GM20000 (cell line): ENCODE data around the gene KCNIP4.

ENCODE experiments used
- DNase-seq: peaks from one replicate; pipeline ENCODE4 v3.0.0; 2012; ENCODE audit warnings: low spot score
- TF ChIP-seq, protein P1 (sequence below): IDR thresholded peaks from 2 replicates; pipeline ENCODE4 v1.5.1; 2012; ENCODE audit warnings: mild to moderate bottlenecking, control low read depth; ENCODE audit errors: extremely low read depth, missing control alignments

Gene KCNIP4

DNA sequence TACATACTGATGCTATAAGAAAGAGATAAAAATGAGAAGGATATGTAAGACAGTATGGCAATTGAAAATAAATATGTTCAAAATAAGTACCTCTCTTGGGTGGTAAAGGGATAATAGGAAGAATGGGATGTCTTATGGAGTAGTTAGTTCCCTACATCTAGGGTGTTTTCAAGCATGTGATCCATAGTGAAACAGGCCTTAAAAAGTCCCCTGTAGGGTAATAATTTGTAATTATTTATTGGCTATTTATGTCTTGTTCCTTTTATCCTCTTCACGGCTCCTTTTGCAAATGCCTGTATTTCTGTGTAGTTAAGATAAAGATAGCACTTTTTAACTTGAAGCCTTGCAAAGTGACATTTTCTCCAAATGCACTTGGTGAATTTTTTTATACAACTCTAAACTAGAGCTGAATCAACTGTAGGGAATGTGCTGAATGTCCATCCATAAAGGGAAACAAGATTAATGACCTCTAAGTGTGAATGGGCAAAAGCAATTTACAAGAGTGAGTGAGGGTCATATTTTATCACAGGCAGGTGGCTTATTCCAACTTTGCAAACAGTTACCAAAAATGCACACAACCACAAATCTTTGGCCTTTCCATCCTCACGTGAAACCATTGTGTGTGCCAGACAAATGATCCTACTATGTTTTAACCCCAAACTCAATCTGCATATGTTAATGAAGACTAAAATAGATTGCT is 299.0 kb downstream of the KCNIP4 start:
- no peak for DNase-seq
- TF ChIP-seq, protein P1, sequence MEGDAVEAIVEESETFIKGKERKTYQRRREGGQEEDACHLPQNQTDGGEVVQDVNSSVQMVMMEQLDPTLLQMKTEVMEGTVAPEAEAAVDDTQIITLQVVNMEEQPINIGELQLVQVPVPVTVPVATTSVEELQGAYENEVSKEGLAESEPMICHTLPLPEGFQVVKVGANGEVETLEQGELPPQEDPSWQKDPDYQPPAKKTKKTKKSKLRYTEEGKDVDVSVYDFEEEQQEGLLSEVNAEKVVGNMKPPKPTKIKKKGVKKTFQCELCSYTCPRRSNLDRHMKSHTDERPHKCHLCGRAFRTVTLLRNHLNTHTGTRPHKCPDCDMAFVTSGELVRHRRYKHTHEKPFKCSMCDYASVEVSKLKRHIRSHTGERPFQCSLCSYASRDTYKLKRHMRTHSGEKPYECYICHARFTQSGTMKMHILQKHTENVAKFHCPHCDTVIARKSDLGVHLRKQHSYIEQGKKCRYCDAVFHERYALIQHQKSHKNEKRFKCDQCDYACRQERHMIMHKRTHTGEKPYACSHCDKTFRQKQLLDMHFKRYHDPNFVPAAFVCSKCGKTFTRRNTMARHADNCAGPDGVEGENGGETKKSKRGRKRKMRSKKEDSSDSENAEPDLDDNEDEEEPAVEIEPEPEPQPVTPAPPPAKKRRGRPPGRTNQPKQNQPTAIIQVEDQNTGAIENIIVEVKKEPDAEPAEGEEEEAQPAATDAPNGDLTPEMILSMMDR, result no peak

DNA sequence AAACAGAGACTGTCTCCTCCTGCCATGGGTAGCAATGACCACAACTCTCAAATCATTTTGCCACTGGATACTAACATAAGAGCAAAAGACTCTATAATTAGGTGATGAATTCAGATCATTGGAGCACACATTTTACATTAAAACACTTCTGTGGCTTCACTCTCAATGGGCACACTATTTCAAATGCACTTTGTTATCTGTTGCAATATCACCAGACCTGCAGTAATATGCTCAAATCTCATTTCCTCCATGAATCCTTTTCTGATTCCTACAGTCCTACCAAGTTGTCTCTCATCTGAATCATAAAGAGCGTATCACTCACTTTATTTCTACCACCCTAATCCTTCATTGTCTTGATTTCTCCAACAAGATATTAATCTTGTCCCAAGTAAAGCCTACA is 302.8 kb downstream of the KCNIP4 start:
- TF ChIP-seq, protein P1, result no peak

DNA sequence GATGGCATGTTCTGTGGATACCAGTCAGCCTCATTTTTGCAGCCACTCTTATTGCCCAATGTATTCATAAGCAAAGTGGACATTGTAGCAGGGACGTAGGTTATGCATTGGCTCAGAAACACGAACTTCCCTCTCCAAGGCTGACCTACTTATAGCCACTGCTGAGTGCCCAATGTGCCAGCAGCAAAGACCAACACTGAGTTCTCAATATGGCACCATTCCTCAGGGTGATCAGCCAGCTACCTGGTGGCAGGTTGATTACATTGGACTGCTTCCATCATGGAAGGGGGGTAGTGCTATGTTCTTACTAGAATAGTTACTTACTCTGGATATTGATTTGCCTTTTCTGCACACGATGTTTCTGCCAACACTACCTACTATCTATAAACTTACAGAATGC is 306.9 kb downstream of the KCNIP4 start:
- TF ChIP-seq, protein P1, result no peak

More for the DNA sequence above, 302.8 kb downstream of the KCNIP4 start:
- no peak for DNase-seq

DNA sequence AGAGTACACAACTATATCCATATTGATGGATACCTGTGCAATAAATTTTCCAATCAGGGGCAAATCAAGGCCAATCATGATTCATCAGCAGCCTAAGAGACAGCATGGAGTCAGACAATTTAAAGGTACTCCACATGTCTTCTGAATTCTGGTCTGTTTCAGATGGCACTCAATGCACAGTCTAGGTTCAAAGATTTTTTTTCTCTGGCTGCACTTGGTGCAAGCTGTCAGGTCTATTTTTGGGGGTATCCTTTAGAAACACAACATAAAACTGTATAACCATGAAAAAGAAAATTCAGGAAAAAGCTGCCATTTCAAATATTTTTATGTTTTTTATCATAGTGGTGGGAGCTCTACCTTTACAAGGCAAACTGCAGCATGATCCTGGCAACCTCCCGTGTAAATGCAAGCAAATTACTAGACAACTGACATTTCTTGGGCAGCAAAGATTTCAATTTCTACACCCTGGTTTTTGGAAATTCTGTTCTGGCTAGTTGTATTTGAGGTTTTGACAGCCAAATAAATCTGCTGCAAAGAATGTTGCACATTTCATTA is 310.3 kb downstream of the KCNIP4 start:
- DNase-seq, result no peak
- TF ChIP-seq, protein P1, result no peak

More for the DNA sequence above, 306.9 kb downstream of the KCNIP4 start:
- no peak for DNase-seq

DNA sequence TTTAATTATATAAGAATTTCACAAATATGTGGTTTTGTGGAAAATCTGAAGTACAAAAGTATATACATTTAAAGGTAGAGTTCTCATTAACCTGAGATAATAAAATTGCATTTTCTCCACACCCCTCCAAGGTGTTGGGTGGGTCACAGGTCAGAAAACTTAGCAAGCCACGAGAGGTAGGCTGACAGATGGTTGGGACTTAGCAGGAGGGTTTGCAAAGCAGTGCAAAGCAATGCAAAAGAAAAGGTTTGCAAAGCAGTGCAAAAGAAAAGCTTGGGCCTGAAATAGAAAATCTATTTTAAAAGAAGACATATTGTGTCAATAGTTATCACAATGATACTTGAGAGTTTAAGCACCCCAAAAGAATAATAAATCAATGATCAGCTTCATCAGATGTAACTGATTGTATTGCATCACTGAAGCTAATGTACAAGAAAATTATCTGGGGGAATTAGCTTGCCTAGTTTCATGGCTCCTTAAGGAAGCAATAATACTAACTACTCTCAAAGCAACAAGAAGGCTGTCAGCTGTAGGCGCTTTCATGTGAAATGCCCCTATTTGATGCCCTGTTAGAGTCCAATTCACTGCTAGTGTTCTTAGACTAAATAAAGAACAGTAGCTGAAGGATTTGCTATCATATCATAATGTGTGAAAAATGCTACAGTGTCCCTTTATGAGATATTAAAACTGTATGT is 319.5 kb downstream of the KCNIP4 start:
- TF ChIP-seq, protein P1, result no peak
- DNase-seq, result no peak

DNA sequence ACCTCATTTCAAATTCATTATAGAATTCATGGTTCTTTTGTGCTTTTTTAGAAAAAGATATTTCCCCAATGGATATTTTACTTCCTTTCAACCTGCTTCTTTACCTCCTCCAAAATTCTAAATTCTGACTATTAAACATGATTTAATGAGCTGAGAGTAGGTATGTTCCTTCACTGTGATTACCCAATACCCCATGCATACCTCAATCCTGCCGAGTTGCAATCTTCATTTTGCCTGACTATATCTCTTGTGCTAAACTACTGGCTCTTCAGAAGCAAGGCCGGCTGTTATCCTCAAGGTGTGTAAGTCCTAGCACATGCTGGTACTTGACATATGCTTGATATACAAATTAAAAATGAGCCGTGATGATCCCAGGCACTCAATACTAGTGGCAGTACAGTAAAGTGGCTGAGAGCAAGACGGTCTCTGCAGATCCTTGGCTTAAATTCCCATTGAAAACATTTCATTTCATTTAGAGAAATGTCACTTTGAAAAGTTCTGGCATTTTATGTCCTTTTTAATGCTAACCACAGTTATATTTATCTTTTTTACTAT is 320.4 kb downstream of the KCNIP4 start:
- TF ChIP-seq, protein P1, result no peak
- no peak for DNase-seq

DNA sequence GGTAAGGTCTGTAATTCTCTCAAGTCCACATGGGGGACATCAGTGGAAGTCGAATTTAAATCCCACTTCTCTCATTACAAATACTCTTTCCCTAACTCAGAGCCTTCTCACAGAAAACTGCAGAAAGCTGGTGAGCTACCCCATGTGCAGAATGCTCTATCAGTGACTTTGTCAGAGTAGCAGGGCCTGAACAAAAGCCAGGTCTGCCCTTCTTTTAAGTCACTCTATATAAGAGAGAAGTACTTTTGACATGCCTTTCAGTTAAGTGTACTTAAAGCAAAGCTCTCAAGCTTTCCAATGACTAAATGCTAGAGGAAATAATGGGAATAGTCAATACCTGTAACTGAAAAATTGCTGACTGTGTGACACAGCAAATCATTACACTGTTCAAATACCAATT is 323.1 kb downstream of the KCNIP4 start:
- TF ChIP-seq, protein P1, result no peak
- no peak for DNase-seq
